SK-N-SH (cell line): ENCODE results near the gene PSMG3.

Source experiments
- MEF2A ChIP-seq: IDR thresholded peaks from 2 replicates; pipeline ENCODE4 v1.4.0; 2012; ENCODE audit warnings: low read depth, borderline replicate concordance
- NRF1 ChIP-seq: IDR thresholded peaks from 2 replicates; pipeline ENCODE4 v1.6.1; 2012; ENCODE audit warnings: low read depth, mild to moderate bottlenecking, low read length

DNA sequence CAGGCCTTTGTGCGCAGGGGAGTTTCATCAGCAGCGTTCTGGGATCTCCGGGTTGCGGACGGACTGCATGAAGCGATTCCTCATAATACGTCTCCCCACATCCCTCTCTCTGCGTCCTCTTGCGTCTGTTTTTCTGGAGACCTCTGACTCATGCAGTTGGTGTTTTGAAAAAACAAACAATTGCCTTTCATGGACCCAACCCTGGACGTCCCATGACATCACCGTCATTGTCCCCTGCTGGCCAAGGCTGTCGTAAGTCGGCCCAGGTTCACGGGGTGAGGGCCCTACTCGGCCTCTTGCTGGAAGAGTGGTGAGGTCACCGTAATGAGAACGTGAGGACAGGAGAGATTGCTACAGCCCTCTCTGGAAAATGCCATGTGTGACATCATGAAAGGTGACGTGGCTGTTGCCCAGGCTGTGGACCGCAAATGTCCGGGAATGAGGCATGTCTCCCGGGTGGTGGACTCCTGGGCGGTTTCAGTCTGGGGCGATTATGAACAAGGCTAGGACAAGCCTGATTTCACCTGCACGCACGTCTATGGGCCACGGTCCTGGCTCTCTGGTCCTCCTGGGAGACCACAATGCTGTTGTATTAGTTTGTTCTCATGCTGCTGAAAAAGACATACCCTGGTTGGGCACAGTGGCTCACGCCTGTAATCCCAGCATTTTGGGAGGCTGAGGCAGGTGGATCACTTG lies 49.1 kb downstream of the PSMG3 start:
- TF ChIP-seq MEF2A (no peak), NRF1 (no peak)
